SH-SY5Y (cell line): ENCODE data around the gene ITPK1.

Experiments used
- GATA2 ChIP-seq: IDR thresholded peaks from 2 replicates; pipeline ENCODE4 v1.6.1; 2011; ENCODE audit warnings: mild to moderate bottlenecking, low read depth, low read length
- GATA3 ChIP-seq: IDR thresholded peaks from 2 replicates; pipeline ENCODE4 v1.6.1; 2011; ENCODE audit warnings: low read depth, mild to moderate bottlenecking, low read length, moderate library complexity

- TF ChIP-seq GATA2 = no peak
- no peak for TF ChIP-seq GATA3
These were observed 156.6 kb downstream of the ITPK1 start for GRCh38 chr14:92959189-92959531.
